GM19395 (cell line): ENCODE measurements around the gene MCCC1.
A peak's percentile ranks its signal among the peaks of the same experiment; 100 is the strongest.

Source experiments
- ATAC-seq: cut with Tn5 transposase; IDR thresholded peaks from one replicate; pipeline ENCODE4 v1.9.1; 2021; ENCODE audit warnings: mild to moderate bottlenecking, moderate library complexity; ENCODE audit not compliant: unreplicated experiment

The MCCC1 gene

DNA sequence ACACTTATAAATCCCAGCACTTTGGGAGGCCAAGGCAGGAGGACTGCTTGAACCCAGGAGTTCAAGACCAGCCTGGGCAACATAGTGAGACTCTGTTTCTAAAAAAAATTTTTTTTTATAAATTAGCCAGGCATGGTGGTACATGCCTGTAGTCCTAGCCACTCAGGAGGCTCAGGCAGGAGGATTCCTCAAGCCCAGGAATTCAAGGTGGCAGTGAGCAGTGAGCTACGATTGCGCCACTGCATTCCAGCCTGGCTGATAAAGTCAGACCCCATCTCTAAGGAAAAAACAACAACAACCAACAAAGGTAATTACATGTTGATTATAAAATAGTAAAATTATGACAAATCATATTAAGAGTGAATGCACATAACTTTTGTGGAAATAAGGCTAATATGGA is 40.9 kb downstream of the MCCC1 start:
- ATAC-seq: no peak

DNA sequence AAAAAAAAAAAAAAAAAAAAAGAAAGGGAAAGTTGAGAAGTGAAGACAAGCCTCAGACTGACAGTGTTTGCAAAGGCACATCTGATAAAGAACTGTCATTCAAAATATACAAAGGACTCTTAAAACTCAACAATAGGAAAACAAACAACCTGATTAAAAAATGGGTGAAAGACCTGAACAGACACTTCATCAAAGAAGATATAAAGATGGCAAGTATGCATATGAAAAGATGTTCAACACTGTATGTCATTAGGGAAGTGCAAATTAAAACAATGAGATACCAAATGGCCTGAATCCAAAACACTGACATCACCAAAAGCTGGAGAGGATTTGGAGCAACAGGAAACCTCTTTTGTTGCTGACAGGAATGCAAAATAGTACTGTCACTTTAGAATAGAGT is 48.6 kb downstream of the MCCC1 start:
- ATAC-seq: no peak

DNA sequence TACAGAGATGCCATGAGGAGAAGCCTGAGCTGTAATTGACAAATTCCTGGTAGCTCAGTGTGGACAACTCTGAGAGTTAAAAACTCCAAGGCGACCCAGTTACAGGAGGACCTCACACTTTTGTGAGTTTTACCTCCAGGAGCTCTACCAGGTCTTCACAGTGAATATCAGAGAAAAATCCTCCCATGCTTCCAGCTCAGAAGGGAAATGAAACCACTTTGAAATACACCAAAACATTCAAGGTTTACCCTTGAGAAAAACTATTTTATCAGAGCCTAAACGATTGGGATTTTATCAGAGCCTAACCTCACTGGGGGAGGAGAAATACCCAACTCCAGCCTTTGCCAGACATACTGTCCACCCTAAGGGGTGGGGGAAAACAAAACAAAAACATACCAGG is 52.4 kb downstream of the MCCC1 start:
- no peak for ATAC-seq

DNA sequence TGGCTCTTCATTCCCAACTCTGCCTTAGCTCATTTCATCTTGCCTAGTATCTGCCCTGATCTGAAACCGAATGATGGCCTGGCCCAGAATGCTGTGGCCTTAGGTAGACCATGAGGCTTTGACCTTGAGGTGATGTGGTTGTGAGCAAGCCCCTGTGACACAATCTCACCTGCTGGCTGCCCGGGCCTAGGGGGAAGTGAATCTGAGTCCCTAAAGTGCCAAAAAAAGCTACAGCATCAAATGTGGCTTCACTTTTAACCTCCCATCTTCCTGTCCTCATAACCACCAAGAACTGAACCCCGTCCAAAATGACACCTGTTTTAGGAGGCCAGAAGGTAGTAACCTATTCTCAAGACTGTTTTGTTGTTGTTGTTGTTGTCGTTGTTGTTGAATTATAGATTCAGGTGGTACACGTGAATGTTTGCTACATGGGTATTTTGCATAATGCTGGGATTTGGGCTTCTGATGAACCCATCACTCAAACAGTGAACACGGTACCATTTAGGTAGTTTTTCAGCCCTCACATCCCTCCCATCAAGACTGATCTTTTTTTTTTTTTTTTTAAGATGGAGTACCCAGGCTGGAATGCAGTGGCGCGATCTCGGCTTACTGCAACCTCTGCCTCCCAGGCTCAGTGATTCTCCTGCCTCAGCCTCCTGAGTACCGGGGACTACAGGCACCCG is 54.6 kb downstream of the MCCC1 start:
- peak; percentile 96 for ATAC-seq

DNA sequence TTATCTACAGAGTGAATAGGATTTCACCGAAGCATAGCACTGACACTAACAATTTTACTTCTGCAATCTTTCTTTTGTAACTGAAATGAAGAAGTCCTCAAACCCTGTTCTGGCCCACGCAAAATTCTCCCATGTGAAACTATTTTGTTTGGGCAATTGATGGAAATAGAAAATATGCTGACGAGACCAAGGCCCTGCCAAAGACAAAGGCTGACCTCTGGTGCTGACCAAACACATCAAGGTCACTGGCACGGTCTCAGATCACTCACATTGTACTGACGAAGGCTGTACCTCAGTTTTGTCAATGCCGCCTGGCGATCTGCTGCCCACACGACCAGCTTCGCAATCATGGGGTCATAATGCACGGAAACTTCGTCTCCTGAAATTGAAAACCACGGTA is 60.5 kb downstream of the MCCC1 start:
- no peak for ATAC-seq

DNA sequence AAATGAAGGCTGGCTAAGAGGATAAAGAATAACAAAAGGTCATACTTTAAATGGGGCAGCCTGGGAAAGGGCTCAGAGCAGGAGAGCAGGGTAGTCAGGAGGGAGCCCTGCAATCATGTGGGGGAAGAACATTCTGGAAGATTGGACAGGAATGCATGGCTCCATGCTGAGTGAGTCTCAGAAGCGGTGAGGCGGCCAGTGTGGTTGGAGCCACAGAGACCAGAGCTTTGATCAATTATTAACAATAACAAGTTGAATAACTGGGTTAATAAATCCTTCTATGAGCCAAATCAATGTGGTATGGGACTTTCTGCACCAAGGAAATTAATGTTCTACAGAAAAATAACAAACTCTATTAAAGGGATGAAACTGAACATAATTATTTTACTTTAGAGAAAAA is 61.1 kb downstream of the MCCC1 start:
- ATAC-seq: peak; percentile 58

DNA sequence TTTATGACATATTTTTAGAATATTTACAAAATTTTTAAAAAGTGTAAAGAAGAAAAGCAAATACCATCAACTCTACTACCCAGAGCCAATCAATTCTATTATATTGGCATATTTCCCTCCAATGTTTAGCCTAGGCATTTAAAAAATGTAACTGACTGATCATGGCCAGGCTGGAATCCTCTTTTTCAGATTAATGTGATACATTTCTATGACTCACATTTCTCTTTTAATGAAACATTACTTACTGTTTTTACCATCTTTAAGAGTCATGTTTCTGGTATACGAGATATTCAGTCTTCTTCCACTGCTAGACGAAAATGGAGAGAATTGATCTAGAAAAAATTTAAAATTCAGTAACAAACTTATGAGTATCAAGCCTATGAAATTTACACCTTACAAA is 65.5 kb downstream of the MCCC1 start:
- no peak for ATAC-seq

DNA sequence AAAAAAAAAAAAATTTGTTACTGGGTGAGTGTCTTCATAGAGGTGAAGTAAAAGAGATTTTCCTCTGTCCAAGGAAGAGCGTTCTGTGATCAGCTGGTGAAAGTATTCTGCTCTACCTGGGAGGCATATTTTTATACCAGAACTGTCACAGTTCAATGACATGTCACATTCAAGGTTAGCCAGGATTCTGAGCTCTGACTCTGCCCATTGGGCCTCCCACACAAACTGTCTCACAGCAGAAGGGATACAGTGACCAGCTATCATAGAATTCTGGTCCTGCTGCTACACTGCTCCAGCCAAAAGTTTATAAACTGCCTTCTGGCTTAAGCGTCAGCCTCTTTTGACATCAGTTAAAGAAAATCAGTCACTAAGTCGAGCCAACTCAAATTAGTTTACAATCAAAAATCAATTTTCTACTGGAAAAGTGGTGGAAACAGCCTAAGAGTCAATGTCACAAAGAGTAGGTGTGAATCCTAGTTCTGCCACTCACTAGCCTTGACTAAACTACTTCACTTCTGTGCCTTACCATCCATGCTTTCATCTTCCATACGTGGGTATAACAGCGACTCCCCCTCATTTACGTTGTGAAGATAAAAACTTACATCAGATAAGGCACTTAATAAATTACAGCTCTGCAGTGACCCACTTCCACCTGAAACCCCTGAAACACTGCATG is 66.3 kb downstream of the MCCC1 start:
- no peak for ATAC-seq

DNA sequence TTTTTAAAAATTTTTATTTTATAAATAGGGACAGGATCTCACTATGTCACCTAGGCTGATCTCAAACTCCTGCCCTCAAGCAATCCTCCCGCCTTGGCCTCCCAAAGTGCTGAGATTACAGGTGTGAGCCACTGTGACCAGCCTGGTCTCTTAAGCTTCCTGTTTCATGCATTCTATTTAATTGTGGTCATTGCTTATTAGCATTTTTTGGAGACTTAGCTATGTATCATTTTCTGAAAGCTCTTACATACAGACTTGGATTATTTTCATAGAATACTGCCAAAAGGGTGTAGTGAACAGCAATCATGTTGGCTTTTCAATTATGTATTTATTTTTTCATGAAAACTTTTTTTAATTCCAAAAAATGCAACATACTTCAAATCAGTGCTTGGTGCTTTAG is 67.5 kb downstream of the MCCC1 start:
- ATAC-seq: no peak

DNA sequence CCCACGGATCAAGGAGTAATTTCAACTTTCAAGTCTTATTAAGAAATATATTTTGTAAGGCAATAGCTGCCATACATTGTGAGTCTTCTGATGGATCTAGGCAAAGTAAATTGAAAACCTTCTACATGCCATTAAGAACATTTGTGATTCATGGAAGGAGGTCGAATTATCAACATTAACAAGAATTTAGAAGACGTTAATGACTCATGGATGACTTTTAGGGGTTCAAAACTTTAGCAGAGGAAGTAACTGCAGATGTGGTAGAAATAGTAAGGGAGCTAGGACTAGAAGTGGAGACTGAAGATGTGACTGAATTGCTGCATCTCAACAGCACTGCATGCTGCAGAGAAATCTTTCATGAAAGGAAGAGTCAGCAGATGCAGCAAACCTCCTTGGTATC is 70.9 kb downstream of the MCCC1 start:
- no peak for ATAC-seq

DNA sequence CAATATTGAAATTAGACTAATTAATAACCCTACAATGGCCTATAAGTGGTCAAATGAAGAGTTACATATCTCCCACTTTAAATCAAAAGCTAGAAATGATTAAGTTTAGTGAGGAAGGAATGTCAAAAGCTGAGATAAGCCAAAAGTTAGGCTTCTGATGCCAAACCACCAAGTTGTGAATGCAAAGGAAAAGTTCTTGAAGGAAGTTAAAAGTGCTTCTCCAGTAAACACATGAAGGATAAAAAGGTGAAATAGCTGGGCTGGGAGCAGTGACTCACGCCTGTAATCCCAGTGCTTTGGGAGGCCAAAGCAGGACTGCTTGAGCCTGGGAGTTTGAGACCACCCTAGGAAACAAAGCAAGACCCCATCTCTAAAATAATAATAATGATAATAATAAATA is 72.0 kb downstream of the MCCC1 start:
- no peak for ATAC-seq

DNA sequence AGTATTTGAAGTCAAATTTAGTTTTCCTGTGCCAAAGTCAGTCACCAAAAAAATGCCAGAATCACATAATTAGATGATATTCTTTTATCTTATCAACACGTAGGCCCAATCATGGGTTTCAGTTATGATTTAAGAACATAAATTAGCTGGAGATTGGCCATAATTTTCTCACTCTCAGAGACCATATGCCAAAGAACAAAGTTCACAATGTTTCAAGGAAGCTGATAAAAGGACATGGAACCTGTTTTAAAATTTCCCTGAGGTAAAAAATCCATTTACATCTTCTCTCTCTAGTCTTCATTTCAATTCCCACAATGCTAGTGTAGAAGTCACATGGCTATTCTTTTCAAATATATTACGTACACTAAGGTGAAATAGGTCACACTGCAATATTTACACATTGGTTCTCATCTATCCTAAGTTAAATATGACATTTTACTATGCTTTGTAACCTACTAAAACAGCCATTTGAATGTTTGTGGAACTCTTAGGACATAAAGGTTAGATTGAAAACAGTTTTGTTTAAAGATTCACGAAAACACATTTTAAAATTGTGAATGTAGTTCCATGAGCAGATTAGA is 76.3 kb downstream of the MCCC1 start:
- ATAC-seq: no peak

DNA sequence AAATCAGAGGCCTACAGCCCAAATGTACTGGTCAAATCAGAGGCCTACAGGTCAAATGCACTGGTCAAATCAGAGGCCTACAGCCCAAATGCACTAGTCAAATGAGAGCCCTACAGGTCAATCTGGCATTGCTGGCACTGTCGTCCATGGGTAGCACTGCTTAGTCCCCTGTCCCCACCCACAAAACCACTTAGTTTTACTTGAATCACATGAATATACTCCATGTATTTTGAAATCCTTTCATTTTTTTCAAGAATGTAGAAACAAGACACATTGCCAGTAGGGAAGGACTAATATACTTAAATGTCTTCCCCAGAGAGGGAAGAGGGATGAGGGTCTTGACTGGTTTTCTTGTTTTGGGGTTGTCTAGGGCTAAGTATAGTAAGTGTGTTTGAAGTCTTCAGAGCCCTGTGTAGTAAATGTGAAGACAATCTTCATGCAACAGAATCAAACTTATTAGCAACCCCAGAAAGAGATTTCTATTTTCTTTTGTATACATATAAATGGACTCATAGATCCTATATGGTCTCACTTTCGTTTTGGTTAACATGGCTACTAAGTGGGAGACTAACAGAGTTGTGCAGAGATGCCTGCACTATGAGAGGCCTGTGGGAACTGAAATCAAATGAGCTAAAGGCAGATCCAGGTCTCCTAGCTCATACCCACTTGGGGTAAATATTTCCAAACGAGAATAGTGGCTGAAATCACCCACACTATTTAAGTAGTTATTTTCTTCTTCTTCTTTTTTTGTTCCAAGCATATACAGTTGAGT is 80.7 kb downstream of the MCCC1 start:
- ATAC-seq: no peak

DNA sequence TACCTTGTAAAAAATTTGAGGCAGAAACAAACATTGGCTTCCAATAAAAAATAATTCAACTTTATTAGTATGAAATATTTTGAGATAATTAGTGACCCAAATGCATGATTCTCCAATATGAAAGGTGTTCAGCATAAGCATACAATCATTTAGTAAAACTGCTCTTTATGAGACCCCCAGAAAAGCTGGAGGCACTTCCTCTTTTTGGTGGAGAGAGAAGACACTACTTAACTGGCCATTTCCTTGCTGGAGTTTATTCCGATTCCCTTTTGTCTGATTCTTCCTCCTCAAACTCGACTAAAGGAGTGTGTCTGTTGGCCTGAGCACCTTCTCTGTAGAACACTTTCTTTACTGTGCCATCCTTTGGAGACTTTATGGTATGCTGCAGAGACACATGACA is 84.1 kb downstream of the MCCC1 start:
- no peak for ATAC-seq

DNA sequence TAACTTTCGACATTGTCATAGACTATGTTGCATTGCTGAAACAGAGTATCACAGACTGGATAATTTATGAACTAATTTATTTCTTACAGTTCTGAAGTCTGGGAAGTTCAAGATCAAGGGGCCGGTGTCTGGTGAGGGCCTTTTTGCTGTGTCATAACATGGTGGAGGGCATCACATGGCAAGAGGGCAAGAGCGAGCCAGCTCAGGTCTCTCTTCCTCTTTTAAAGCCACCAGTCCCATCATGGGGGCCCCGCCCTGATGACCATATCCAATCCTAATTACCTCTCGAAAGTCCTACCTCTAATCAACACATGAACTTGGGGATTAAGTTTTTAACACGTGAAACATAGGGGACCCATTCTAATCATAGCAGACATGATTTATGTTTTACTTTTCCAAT is 85.4 kb downstream of the MCCC1 start:
- no peak for ATAC-seq

DNA sequence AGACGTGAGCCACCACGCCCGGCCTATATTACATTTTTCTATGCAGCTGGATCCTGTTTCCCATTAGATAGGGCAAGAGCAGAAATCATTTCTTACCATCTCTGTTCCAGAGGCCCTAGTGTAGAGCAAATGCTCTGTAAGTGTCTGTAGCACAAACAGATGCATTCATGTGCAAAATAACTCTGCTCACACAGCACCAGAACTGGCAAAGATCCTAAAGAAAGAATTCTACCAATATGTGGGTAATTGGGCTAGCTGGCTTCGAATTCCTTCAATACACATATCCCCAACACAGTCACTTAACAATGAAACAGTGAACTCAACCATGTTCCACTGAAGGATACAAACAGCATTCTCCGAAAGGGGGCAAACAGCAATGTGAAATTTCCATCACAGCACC is 86.2 kb downstream of the MCCC1 start:
- ATAC-seq: no peak

DNA sequence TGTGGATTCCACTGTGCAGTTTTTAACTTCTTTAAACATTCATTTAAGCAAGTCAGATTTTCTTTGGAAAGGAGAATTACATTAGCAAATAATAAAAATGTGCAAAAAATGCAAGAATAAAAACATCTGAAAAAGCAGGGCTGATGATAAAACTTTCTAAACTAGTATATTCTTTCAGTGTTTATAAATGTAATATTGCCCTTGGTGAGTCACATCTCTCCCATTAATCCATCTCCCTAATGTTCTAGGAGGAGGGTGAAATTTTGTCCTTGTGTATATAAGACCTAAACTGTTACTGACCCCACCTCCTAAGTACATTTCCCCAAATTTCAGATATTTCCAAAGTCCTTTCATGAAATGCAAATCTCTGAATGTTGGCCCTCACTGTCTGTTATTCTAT is 90.5 kb downstream of the MCCC1 start:
- no peak for ATAC-seq

DNA sequence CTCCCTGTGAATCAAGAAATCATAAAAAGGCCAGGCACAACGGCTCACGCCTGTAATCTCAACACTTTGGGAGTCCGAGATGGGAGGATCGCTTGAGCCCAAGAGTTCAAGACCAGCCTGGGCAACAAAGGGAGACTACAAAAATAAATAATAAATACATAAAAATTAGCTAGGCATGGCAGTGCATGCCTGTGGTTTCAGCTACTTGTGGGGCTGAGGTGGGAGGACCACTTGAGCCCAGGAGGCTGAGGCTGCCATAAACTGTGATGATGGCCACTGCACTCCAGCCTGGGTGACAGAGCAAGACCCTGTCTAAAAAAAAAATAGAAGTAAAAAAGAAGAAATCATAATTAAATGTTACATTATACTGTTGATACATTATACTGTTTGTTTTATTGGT is 91.0 kb downstream of the MCCC1 start:
- ATAC-seq: no peak

DNA sequence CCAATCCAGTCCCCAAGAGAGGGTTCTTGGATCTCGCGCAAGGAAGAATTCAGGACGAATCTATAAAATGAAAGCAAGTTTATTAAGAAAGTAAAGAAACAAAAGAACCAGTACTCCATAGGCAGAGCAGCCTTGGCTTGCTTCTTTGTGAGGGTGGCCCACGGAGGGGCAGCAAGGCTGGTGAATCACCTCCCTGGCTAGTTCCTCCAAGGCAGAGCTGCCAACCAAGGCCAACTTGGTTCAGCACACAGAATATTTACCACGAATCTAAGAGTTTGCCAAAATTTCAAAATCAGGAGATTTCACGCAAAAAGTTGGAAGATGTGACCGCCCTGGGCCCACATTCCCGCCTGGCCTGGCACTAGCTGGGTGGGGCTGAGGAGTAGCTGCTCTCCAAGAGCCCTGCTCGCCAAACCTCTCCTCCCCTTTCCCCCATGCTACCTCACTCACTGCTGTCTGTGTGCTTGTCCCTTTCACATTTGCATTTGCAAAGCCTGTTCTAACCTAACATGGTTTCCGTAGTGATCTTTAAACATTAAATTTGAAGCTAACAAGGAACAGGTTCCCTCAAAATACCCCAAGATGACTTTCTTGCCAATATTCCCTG is 92.8 kb downstream of the MCCC1 start:
- ATAC-seq: no peak

DNA sequence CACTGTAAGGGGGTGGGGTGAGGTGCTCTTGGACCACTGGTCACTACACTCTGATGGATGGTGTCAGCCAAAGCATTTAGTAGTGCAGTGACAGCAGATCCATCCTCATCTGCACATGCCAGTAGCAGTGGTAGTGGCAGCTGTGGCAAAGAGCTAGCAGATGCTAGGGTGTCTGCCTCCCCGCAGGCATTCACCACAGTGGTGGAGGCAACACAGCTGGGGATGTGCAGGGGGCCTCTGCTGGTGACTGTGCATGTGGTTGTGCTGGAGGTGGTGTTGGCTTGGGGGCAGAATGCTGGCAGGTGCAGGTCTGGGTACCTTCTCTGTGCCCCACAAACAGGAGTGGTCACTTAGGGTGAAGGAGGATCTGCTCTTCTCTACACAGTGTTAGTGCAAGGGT is 99.5 kb downstream of the MCCC1 start:
- ATAC-seq: no peak

DNA sequence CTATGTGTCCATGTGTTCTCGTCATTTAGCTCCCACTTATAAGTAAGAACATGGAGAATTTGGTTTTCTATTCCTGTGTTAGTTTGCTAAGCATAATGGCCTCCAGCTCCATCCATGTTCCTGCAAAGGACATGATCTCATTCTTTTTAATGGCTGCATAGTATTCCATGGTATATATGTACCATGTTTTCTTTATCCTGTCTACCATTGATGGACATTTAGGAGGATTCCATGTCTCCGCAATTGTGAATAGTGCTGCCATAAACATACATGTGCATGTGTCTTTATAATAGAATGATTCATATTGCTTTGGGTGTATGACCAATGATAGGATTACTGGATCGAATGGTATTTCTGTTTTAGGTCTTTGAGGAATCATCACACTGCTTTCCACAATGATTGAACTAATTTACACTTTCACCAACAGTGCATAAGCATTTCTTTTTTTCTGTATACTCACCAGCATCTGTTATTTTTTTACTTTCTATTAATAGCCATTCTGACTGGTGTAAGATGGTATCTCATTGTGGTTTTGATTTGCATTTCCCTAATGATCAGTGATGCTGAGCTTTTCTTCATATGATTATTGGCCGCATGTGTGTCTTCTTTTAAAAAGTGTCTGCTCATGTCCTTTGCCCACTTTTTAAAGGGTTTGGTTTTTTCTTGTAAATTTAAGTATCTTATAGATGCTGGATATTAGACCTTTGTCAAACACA is 105.7 kb downstream of the MCCC1 start:
- ATAC-seq: peak; percentile 65
